Hepatocyte (in vitro differentiated cells): ENCODE measurements around the gene SNTG2.

Experiments used
- EZH2 ChIP-seq: fragments of 200-600 bp; sonication (generic); IDR thresholded peaks from 2 replicates; pipeline ENCODE4 v1.6.1; 2016; ENCODE audit warnings: antibody characterized with exemption, mild to moderate bottlenecking, borderline replicate concordance
- TF ChIP-seq, protein P1 (sequence below): fragments of 200-600 bp; sonication (generic); IDR thresholded peaks from 2 replicates; pipeline ENCODE4 v1.5.1; 2016; ENCODE audit warnings: antibody characterized with exemption, mild to moderate bottlenecking; ENCODE audit not compliant: poor library complexity

DNA sequence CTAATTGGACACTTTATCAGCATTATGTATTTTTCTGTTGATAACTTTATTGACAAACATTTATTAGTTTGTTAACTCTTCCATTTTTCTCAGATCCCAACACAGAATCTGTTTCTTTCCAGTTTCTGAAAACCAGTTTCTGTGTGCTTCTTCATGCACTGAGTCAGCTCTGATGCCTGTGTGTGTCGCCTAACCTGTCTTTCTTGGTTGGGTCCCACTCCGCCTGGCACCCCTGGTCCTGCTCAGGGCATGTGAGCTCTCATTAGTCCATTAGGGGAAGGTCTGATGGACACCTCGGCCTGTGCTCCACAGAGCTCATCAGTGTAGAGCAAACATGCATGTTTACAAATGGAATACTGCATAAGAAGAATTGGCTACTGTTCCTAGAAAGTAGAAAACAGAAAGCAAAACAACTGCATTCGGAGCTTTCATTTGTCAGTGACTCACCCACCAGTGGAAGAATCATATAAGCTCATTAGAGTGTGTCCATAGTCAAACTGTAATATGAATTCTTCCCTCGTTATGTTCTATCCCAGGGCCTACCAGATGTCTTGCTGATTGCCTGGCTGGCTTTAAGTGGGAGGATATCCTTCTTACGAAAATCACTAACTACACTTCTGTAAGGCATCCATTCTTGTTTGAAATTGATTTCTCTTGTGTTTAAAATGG lies 137.7 kb downstream of the SNTG2 start:
- TF ChIP-seq, protein P1, sequence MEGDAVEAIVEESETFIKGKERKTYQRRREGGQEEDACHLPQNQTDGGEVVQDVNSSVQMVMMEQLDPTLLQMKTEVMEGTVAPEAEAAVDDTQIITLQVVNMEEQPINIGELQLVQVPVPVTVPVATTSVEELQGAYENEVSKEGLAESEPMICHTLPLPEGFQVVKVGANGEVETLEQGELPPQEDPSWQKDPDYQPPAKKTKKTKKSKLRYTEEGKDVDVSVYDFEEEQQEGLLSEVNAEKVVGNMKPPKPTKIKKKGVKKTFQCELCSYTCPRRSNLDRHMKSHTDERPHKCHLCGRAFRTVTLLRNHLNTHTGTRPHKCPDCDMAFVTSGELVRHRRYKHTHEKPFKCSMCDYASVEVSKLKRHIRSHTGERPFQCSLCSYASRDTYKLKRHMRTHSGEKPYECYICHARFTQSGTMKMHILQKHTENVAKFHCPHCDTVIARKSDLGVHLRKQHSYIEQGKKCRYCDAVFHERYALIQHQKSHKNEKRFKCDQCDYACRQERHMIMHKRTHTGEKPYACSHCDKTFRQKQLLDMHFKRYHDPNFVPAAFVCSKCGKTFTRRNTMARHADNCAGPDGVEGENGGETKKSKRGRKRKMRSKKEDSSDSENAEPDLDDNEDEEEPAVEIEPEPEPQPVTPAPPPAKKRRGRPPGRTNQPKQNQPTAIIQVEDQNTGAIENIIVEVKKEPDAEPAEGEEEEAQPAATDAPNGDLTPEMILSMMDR, result no peak
- TF ChIP-seq EZH2, result no peak
